Stimulated activated CD4-positive, alpha-beta T cell treated with anti-CD3 and anti-CD28 coated beads, Interleukin-4, amount 100 ng/mL, for 4 hours (primary cell): Measurements from ENCODE around the gene CRADD.
"Not testable (repeated sequence)": the region's sequence is repeated elsewhere in the genome, so short reads cannot be mapped to it uniquely, and the experiment has no call there.

Experiments used
- DNase-seq, 2 experiments: peaks; one replicate each; pipeline ENCODE4 v3.0.0-alpha.2; 2020

The CRADD gene

GRCh38 chr12:93850481-93851256 is 173.5 kb downstream of the CRADD start:
- DNase-seq = no peak

GRCh38 chr12:93851257-93851671 is 174.1 kb downstream of the CRADD start:
- DNase-seq = no peak

GRCh38 chr12:93852173-93852591 is 175.0 kb downstream of the CRADD start:
- no peak for DNase-seq

- DNase-seq = no peak
These were observed 176.7 kb downstream of the CRADD start for GRCh38 chr12:93853698-93854478.

- DNase-seq = no peak
These were observed 178.1 kb downstream of the CRADD start for GRCh38 chr12:93855261-93855660.

- DNase-seq = no peak
These were observed 179.4 kb downstream of the CRADD start for GRCh38 chr12:93856611-93857010.

GRCh38 chr12:93857279-93857938 is 180.2 kb downstream of the CRADD start:
- DNase-seq = no peak

- no peak for DNase-seq
These were observed 180.8 kb downstream of the CRADD start for GRCh38 chr12:93857991-93858447.

GRCh38 chr12:93860668-93861373 is 183.6 kb downstream of the CRADD start:
- DNase-seq = no peak

GRCh38 chr12:93862424-93862823 is 185.2 kb downstream of the CRADD start:
- DNase-seq = no peak

GRCh38 chr12:93865751-93866150 is 188.6 kb downstream of the CRADD start:
- no peak for DNase-seq

GRCh38 chr12:93868771-93869170 is 191.6 kb downstream of the CRADD start:
- no peak for DNase-seq

- DNase-seq = no peak
These were observed 193.0 kb downstream of the CRADD start for GRCh38 chr12:93870020-93870795.

GRCh38 chr12:93871566-93871965 is 194.4 kb downstream of the CRADD start:
- DNase-seq = not testable (repeated sequence)

GRCh38 chr12:93873561-93873960 is 196.4 kb downstream of the CRADD start:
- DNase-seq = no peak

- no peak for DNase-seq
These were observed 198.0 kb downstream of the CRADD start for GRCh38 chr12:93875157-93875556.

GRCh38 chr12:93876360-93876759 is 199.2 kb downstream of the CRADD start:
- no peak for DNase-seq

- DNase-seq = no peak
These were observed 200.3 kb downstream of the CRADD start for GRCh38 chr12:93877446-93877845.

GRCh38 chr12:93879476-93880421 is 202.6 kb downstream of the CRADD start:
- no peak for DNase-seq

- DNase-seq = no peak
These were observed 203.8 kb downstream of the CRADD start for GRCh38 chr12:93880853-93881522.
